Measurements from ENCODE around the gene CADM1.

CADM1 gene

DNA sequence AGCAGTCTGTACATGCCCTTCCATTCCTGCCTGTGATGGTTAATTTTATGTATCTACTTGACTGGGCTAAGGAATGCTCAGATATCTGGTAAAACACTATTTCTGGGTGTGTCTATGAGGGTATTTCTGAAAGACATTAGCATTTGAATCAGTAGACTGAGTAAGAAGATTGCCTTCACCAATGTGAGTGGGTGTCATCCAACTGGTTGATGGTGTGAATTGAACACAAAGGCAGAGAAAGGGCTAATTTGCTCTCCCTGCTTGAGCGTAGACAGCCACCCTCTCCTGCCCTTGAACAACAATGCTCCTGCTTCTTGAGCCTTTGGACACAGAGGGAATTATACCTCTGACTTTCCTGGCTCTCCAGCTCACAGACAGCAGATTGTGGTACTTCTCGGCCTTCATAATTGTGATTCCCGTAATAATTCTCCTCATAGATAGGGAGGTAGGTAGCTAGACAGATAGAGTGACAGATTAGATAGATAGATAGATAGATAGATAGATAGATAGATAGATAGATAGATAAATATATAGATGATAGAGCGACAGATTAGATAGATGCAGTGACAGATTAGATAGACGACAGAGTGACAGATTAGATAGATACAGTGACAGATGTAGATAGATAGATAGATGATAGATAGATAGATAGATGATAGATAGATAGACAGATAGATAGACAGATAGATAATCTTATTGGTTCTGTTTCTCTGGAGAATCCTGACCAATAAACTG is 370.6 kb downstream of the CADM1 start:
- no peak for DNase-seq

DNA sequence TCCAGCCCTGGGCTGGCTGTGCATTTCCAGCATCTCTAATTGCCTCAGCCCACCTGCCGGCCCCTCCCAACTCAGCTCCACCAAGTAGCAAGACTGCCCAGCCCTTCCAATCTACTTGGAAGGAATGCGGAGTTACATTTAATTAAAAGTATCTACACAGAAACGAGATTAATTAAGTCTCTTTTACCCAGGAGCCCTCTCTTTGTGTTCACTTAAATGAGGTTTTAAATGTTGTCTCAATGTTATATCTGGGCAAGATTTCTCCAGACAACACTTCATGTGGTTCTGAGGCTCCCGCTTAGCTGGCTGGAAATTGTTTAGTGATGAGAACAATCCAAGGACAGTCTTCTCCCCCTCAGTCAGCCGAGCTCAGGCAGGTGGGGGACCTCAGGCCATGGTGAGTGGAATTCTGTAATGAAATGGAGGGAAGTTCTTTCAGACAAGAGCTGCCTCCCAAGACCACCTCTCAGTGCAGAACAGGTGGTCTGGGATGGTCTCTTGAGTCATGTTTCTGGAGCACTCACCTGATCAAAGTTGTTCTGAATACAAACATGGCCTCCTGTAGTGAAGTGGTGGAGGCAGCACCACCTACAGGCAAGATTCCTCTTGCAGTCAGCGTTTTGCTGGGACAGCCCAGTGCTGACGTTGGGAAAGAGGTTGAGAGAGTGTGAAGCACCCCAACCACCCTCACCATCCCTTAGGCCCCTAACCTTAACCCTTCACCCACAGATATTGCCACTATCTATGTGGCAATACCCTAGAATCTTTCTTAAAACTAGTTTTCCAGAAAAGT is 371.6 kb downstream of the CADM1 start:
- DNase-seq: no peak

DNA sequence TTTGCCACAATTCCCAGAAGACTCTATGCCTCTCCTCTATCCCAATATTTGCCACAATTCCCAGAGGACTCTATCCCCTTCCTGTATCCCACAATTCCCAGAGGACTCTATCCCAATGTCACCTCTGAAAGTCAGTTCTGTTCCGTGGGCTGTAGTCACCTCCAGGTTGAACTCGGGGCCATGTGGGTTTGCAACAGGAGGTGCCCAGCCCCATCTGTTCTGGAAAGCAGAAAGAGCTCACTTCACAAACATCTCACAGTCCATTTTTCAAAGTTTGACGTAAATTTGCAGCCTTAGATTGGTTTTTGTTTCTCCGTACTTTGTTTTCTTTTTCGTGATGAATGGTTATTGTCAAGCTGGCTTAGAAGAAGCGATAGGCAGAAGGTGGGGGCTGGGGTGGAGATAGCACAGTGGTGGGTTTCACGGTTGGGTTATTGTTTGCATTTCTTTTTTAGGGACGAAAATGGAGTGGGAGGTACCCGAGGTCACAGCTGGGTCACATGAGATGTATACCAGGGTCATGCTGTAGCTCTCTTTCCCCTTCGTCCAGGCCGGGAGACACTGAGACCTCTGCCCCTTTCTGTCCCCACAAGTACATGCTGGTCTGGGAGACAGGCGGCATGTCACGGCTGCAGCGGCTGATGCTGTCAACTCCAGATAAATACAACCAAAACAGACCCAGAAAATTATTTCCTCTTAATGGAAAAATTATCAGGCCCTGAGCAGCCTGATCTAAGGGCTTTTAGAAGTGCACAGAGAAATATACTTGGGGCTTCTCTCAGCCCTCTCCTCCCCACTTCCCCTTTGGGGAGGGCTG is 374.5 kb downstream of the CADM1 start:
- DNase-seq: no peak

DNA sequence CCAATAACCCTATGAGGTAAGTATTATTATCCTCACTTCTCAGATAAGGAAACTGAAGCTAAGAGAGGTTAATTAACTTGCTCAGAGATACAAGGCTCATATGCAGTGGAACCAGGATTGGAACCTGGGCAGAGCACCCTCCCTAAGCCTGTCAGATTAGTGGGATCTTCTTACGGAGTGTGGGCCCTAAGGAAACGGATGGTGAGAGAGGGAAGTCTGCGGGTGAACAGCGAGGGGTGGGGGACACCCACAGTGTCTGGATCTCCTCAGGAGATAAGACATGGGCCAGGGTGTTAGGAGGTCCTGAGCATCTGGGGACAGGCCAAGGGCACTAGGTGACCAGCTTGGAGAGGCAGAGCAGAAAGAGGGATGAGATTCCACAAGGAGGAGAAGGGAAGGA is 376.0 kb downstream of the CADM1 start:
- DNase-seq: no peak

DNA sequence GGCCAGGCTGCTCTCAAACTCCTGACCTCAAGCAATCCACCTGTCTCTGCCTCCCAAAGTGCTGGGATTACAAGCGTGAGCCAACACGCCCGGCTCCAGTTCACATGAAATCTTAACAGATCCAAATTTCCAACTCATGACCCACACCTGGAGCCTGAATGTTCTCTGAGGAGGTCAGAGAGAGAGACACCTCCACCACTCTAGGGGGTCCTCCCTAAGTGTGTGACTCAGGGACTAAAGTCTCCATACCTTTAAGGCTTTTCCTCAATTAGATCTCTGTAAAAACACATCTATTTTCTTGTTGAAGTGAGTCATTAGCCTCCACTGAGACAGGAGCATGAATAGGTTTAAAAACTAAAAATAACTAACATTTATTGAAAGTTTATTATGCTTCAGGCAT is 376.4 kb downstream of the CADM1 start:
- no peak for DNase-seq

DNA sequence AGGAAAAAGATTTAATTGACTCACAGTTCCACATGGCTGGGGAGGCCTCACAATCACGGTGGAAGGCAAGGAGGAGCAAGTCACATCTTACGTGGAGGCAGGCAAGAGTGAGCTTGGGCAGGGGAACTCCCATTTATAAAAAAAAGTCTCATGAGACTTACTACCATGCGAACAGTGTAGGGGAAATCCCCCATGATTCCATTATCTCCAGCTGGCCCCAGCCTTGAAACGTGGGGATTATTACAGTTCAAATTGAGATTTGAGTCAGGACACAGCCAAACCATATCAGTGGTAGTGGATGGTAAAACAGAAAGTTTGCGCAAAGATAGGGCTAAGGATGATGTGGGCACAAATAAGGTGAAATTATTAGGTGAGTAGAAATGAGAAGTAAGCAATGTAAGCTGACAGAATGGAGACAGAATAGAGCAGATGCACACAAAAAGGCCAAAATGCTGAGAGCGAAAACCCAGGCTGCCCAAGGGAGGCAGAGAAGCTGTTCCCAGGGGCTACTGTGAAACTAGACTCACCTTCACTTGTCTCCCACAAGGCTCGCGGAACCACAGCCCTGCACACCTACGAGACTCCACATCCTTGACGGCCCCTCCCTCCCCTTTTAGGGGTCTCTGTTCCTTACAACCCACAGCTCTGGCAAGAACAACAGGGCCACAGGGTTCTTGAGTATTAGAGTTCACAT is 377.6 kb downstream of the CADM1 start:
- no peak for DNase-seq

DNA sequence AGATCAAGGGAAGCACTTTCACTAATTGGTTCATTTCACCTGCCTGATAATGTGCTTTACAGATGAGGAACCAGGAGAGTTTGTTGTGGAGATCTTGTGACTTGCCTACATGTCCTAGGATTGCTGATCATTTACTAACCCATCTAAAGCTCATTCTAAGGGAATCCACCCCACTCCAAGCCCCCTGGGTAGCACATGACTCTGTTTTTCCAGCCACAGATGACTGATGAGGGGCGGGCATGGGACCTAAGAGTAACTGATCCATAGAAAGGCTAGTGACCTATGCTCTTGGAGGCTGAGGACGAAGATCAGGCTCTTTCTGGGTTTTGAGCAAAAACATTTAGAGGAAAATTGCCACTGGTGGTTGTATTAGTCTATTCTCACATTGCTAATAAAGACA is 378.1 kb downstream of the CADM1 start:
- no peak for DNase-seq

DNA sequence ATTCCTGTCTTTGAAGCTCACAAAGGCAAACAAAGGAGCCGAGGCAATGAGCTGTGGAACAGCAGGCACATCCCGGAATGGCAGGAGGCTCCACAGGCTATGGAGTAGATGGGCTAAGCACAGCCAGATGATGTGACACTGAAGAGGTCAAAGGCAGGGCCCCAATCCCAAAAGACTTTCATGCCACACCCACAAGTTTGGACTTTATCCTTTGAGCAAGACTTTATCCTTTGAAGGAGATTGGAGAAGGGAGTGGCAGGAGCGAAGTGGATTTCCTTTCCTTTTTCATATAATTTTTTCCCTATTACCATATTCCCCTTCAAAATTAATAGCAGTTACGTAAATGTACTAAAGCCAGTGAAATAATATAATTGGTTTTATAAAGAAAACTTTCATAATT is 379.4 kb downstream of the CADM1 start:
- DNase-seq: no peak

DNA sequence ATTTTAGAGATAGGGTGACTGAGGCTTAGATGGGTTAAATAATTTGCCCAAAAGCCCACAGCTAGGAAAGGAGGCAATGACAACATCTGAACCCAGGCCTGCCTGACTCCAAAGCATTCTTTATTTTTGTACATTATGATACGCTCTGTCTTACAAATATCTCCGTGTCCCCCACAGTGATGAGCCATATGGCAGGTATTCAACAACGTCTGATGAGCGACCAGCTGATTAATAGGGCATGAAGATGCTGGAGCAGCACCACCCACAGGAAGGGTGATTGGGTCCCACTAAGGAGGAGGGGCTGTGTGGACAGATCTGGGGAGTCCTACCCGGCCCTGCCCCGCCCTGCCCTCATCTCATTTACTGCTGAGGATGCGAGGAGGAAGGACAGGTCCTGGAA is 380.6 kb downstream of the CADM1 start:
- DNase-seq: no peak

DNA sequence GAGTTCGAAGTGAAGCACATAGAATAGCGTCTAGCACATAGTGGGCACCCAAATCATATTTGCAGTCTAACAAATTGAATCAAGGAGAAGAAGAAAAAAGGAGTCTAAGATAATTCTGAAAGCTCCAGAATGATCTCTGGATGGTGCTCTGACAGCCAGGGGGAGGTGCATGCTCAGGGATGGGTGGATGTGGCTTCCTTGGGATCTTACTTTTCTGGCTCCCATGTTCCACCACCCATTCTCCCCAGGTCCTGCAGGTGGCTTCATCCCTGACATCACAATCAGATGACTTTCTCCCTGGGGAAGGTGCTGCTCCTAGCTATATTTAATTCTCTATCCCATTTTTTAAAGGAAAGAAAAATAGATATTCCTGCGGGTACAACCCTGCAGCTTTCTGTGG is 381.9 kb downstream of the CADM1 start:
- DNase-seq: no peak
